ENCODE data around the gene DCUN1D3.

The DCUN1D3 gene

GRCh38 chr16:20894388-20894787 lies 5.8 kb downstream of the DCUN1D3 start:
- no peak for DNase-seq (ENCODE audit: low spot score in 2 of 2)
- Mint-ChIP-seq H3K27ac (no peak overlapping the region), H3K4me1 (peaks cover 17% of the 10 kb centered on the region), H3K9me3 (no peaks in the 10 kb centered on the region), H3K4me3 (no peak overlapping the region), H3K36me3 (peaks cover 7% of the 10 kb centered on the region), H3K27me3 (no peaks in the 10 kb centered on the region)
- no peak for ATAC-seq (ENCODE audit: low read depth)

GRCh38 chr16:20889625-20890275 lies 10.4 kb downstream of the DCUN1D3 start:
- DNase-seq (ENCODE audit: low spot score in 2 of 2) (no peak), ATAC-seq (ENCODE audit: low read depth) (no peak)
- H3K4me3 Mint-ChIP-seq: no peak overlapping the region
- H3K9me3 Mint-ChIP-seq: no peaks in the 10 kb centered on the region
- peaks cover 5% of the 10 kb centered on the region for H3K36me3 Mint-ChIP-seq
- H3K27me3 Mint-ChIP-seq: no peaks in the 10 kb centered on the region
- H3K27ac Mint-ChIP-seq: no peak overlapping the region
- peaks cover 2% of the 10 kb centered on the region for H3K4me1 Mint-ChIP-seq

- ATAC-seq (ENCODE audit: low read depth) (no peak), DNase-seq (ENCODE audit: low spot score in 2 of 2) (no peak)
- no peak overlapping the region for H3K27ac Mint-ChIP-seq
- H3K36me3 Mint-ChIP-seq: peaks cover 11% of the 10 kb centered on the region
- no peaks in the 10 kb centered on the region for H3K27me3 Mint-ChIP-seq
- peaks cover 4% of the 10 kb centered on the region for H3K4me1 Mint-ChIP-seq
- H3K9me3 Mint-ChIP-seq: no peaks in the 10 kb centered on the region
- H3K4me3 Mint-ChIP-seq: no peak overlapping the region
These were observed 13.0 kb downstream of the DCUN1D3 start for GRCh38 chr16:20887207-20887606.

GRCh38 chr16:20886320-20886719 lies 13.8 kb downstream of the DCUN1D3 start:
- no peak for DNase-seq (ENCODE audit: low spot score in 2 of 2)
- H3K27ac Mint-ChIP-seq: no peak overlapping the region
- H3K4me1 Mint-ChIP-seq: peaks cover 2% of the 10 kb centered on the region
- H3K4me3 Mint-ChIP-seq: no peak overlapping the region
- ATAC-seq (ENCODE audit: low read depth): no peak
- H3K36me3 Mint-ChIP-seq: peaks cover 7% of the 10 kb centered on the region
- no peaks in the 10 kb centered on the region for H3K27me3 Mint-ChIP-seq
- H3K9me3 Mint-ChIP-seq: no peaks in the 10 kb centered on the region

GRCh38 chr16:20884240-20884556 lies 16.0 kb downstream of the DCUN1D3 start:
- ATAC-seq (ENCODE audit: low read depth): no peak

GRCh38 chr16:20883554-20884239 lies 16.5 kb downstream of the DCUN1D3 start:
- Mint-ChIP-seq H3K27ac (no peak overlapping the region), H3K27me3 (no peaks in the 10 kb centered on the region), H3K4me3 (no peak overlapping the region), H3K36me3 (peaks cover 7% of the 10 kb centered on the region), H3K9me3 (no peaks in the 10 kb centered on the region), H3K4me1 (peaks cover 5% of the 10 kb centered on the region)
- DNase-seq (ENCODE audit: low spot score in 2 of 2) (no peak), ATAC-seq (ENCODE audit: low read depth) (no peak)

More at GRCh38 chr16:20884240-20884556, 16.0 kb downstream of the DCUN1D3 start:
- no peaks in the 10 kb centered on the region for H3K9me3 Mint-ChIP-seq
- H3K27me3 Mint-ChIP-seq: no peaks in the 10 kb centered on the region
- H3K27ac Mint-ChIP-seq: no peak overlapping the region
- no peak overlapping the region for H3K4me3 Mint-ChIP-seq
- peaks cover 5% of the 10 kb centered on the region for H3K4me1 Mint-ChIP-seq
- DNase-seq (ENCODE audit: low spot score in 2 of 2): no peak
- H3K36me3 Mint-ChIP-seq: peaks cover 7% of the 10 kb centered on the region

- H3K4me1 Mint-ChIP-seq: peaks cover 13% of the 10 kb centered on the region
- no peak overlapping the region for H3K27ac Mint-ChIP-seq
- H3K4me3 Mint-ChIP-seq: no peak overlapping the region
- ATAC-seq (ENCODE audit: low read depth) (no peak), DNase-seq (ENCODE audit: low spot score in 2 of 2) (no peak)
- peaks cover 7% of the 10 kb centered on the region for H3K36me3 Mint-ChIP-seq
- no peaks in the 10 kb centered on the region for H3K27me3 Mint-ChIP-seq
- H3K9me3 Mint-ChIP-seq: no peaks in the 10 kb centered on the region
These were observed 18.7 kb downstream of the DCUN1D3 start for GRCh38 chr16:20881503-20881878.

- no peak for DNase-seq (ENCODE audit: low spot score in 2 of 2)
- no peak overlapping the region for H3K27ac Mint-ChIP-seq
- H3K4me1 Mint-ChIP-seq: peaks cover 13% of the 10 kb centered on the region
These were observed 19.2 kb downstream of the DCUN1D3 start for GRCh38 chr16:20880867-20881502.

GRCh38 chr16:20879175-20880040 lies 20.8 kb downstream of the DCUN1D3 start:
- Mint-ChIP-seq H3K9me3 (no peaks in the 10 kb centered on the region), H3K4me1 (peaks cover 23% of the 10 kb centered on the region), H3K27me3 (no peaks in the 10 kb centered on the region), H3K36me3 (peaks cover 5% of the 10 kb centered on the region), H3K4me3 (no peak overlapping the region), H3K27ac (peak overlapping the region; percentile 45)
- ATAC-seq (ENCODE audit: low read depth) (no peak), DNase-seq (ENCODE audit: low spot score in 2 of 2) (no peak)

More at GRCh38 chr16:20880867-20881502, 19.2 kb downstream of the DCUN1D3 start:
- Mint-ChIP-seq H3K9me3 (no peaks in the 10 kb centered on the region), H3K4me3 (no peak overlapping the region), H3K27me3 (no peaks in the 10 kb centered on the region), H3K36me3 (peaks cover 7% of the 10 kb centered on the region)
- no peak for ATAC-seq (ENCODE audit: low read depth)

GRCh38 chr16:20878682-20879147 lies 21.4 kb downstream of the DCUN1D3 start:
- Mint-ChIP-seq H3K9me3 (no peaks in the 10 kb centered on the region), H3K36me3 (no peaks in the 10 kb centered on the region), H3K27ac (peak overlapping the region; percentile 45), H3K4me1 (peaks cover 28% of the 10 kb centered on the region), H3K4me3 (no peak overlapping the region), H3K27me3 (no peaks in the 10 kb centered on the region)
- DNase-seq (ENCODE audit: low spot score in 2 of 2) (no peak), ATAC-seq (ENCODE audit: low read depth) (no peak)

GRCh38 chr16:20875355-20875650 lies 24.9 kb downstream of the DCUN1D3 start:
- Mint-ChIP-seq H3K4me1 (peaks cover 31% of the 10 kb centered on the region), H3K27me3 (no peaks in the 10 kb centered on the region), H3K27ac (peak overlapping the region; percentile 83), H3K4me3 (peak overlapping the region; percentile 76), H3K9me3 (no peaks in the 10 kb centered on the region), H3K36me3 (no peaks in the 10 kb centered on the region)
- no peak for DNase-seq (ENCODE audit: low spot score in 2 of 2)
- peak; percentile 14 for ATAC-seq (ENCODE audit: low read depth)

GRCh38 chr16:20874088-20874581 lies 26.0 kb downstream of the DCUN1D3 start:
- Mint-ChIP-seq H3K4me3 (peak overlapping the region; percentile 76), H3K4me1 (peaks cover 29% of the 10 kb centered on the region), H3K36me3 (no peaks in the 10 kb centered on the region), H3K9me3 (no peaks in the 10 kb centered on the region), H3K27me3 (no peaks in the 10 kb centered on the region), H3K27ac (peak overlapping the region; percentile 83)
- DNase-seq (ENCODE audit: low spot score in 2 of 2) (no peak), ATAC-seq (ENCODE audit: low read depth) (no peak)

- DNase-seq (ENCODE audit: low spot score in 2 of 2) (no peak), ATAC-seq (ENCODE audit: low read depth) (no peak)
- peak overlapping the region; percentile 83 for H3K27ac Mint-ChIP-seq
- no peaks in the 10 kb centered on the region for H3K27me3 Mint-ChIP-seq
- no peaks in the 10 kb centered on the region for H3K36me3 Mint-ChIP-seq
- H3K9me3 Mint-ChIP-seq: no peaks in the 10 kb centered on the region
- no peak overlapping the region for H3K4me3 Mint-ChIP-seq
- peaks cover 28% of the 10 kb centered on the region for H3K4me1 Mint-ChIP-seq
These were observed 26.8 kb downstream of the DCUN1D3 start for GRCh38 chr16:20873331-20873730.
